EL (cell line): ENCODE measurements around the gene TRA2A.
A peak's percentile ranks its signal among the peaks of the same experiment; 100 is the strongest.
"Not testable (repeated sequence)": the region's sequence is repeated elsewhere in the genome, so short reads cannot be mapped to it uniquely, and the experiment has no call there.

ENCODE experiments used
- DNase-seq: peaks from one replicate; pipeline ENCODE4 v3.0.0-alpha.2; 2016

The TRA2A gene

GRCh38 chr7:23531794-23532489 is at the start of gene TRA2A:
Gene TRA2A (minus strand): TSS chr7:23531981. CDS start chr7:23531824, 157 bp downstream.
- DNase-seq: peak; percentile 94

DNA sequence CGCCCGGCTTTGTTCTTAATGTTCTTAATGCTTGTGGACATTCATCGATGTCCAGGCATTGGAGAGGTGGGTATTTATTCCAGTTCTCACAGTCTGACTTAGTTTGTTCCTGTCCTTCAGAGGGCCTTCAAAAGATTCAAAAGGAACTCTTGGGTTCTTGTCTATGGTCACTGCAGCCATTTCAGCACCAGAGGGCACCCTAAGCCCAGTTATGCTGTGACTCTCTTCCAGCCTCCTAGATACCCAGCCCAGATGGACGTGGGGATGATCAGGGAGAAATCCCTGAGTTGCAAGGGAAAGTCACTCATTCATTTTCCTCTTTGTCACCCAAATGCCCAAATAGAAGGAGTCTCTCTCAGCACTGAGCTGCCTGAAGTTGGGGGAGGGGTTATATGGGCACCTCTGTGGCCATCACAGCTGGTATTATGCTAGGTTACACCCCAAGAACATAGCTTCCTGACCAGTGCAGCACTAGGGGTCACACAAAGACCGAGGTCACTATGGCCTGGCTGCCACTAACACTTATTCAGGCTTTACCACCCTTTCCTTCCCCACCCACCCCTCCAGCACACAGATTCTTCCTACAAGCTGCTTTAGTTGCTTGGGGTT is 38.9 kb upstream of the TRA2A start:
- DNase-seq: peak; percentile 79

GRCh38 chr7:23558303-23558702 is 26.5 kb upstream of the TRA2A start:
- DNase-seq: no peak

GRCh38 chr7:23547662-23548061 is 15.9 kb upstream of the TRA2A start:
- no peak for DNase-seq

GRCh38 chr7:23546897-23547572 is 15.3 kb upstream of the TRA2A start:
- peak; percentile 91 for DNase-seq

- no peak for DNase-seq
Observed at GRCh38 chr7:23545493-23545892, 13.7 kb upstream of the TRA2A start.

DNA sequence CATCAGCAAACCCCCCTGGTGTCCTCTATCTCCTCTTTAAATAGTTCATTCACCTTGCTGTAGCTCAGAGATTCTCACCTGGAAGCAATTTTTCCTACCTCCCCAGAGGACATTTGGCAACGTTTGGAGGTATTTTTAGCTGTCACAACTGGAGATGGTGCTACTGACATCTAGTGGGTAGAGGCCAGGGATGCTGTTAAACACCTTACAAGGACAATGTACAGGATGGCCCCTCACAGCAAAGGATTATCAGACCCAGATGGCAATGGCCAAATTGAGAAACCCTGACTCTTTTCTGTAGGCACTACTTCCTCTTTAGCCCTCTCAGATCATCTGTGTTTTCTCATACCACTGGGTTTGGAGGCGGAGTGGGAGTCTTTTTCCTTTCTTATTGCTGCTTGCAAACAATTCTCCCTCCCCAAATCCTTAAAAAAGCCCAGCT is 13.2 kb upstream of the TRA2A start:
- peak; percentile 39 for DNase-seq

DNA sequence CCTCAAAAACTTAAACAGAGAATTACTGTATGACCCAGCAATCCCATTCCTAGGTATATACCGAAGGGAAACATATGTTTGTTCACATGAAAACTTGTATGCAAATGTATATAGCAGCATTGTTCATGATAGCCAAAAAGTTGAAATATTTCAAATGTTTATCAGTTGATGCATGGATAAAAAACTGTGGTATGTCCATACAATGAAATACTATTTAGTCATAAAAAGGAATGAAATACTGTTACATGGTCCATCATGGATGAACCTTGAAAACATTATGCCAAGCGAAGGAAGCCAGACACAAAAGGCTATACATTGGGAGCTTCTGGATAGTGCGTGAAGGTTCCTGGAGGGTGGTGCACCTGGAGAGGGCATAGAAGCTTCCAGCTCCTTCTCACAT is 11.0 kb upstream of the TRA2A start:
- no peak for DNase-seq

GRCh38 chr7:23539494-23539907 is 7.7 kb upstream of the TRA2A start:
- no peak for DNase-seq

DNA sequence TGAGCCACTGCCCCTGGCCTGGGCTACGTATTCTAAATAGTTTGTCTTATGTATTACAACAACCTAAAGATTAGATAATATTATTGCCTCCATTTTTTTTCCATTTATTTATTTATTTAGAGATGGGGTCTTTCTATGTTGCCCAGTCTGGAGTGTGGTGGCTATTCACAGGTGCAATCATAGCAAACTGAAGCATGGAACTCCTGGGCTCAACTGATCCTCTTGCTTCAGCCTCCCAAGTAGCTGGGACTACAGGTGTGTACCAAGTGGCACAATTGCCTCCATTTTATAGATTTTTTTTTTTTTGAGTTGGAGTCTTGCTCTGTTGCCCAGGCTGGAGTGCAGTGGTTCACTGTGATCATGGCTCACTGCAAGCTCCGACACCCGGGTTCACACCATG is 6.5 kb upstream of the TRA2A start:
- DNase-seq: no peak

DNA sequence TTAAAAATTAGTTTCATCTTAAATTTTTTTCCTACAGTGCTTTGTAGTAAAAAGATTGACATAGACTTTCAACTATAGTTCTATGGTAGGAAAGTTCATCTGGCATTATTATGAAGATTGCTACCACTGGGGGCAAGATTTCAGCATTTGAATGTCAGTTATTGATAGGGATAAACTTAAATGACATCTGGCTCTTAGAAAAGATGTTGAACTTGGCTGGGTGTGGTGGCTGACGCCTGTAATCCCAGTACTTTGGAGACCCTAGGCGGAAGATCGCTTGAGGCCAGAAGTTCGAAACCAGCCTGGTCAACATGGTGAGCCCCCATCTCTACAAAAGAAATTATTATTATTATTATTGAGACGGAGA is 1.4 kb upstream of the TRA2A start:
- DNase-seq: no peak

- no peak for DNase-seq
Observed at GRCh38 chr7:23532490-23533237, 883 bp upstream of the TRA2A start.

GRCh38 chr7:23531050-23531793 is 559 bp downstream of the TRA2A start:
- DNase-seq: peak; percentile 66

DNA sequence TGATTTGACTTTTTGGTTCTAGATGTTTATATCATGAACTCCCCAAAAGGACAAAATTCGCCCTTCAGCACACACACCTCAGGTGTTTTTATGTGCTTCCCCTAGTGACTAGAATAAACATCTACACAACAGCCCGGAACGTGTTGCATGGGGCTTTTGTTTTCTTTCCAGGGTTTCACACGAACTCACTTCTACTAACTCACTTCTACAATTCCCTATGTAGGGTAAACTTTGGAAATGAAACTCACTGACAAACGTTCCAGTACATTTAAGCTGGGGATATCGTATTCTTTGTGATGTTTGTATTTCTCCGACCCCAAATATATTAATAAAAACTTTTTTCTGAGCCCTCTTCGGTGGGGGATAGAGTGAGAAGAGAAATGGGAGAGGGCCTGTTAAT is 1.4 kb downstream of the TRA2A start:
- DNase-seq: peak; percentile 30

GRCh38 chr7:23529262-23529859 is 2.4 kb downstream of the TRA2A start:
- no peak for DNase-seq

- not testable (repeated sequence) for DNase-seq
Observed at GRCh38 chr7:23525611-23526010, 6.2 kb downstream of the TRA2A start.

DNA sequence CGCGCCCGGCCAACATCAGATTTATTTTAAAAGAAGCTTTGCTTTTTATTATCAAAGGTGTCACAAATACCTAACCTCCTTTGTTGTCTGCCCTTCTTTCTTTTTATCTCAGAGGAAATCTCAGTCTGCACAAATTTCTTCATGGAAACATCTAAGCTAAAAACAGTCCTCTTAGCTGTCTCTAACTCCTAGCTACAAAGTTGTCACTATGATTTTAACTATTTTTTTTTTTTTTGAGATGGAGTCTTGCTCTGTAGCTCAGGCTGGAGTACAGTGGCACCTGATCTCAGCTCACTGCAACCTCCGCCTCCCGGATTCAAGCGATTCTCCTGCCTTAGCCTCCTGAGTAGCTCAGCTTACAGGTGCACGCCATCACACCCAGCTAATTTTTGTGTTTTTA is 7.3 kb downstream of the TRA2A start:
- no peak for DNase-seq

DNA sequence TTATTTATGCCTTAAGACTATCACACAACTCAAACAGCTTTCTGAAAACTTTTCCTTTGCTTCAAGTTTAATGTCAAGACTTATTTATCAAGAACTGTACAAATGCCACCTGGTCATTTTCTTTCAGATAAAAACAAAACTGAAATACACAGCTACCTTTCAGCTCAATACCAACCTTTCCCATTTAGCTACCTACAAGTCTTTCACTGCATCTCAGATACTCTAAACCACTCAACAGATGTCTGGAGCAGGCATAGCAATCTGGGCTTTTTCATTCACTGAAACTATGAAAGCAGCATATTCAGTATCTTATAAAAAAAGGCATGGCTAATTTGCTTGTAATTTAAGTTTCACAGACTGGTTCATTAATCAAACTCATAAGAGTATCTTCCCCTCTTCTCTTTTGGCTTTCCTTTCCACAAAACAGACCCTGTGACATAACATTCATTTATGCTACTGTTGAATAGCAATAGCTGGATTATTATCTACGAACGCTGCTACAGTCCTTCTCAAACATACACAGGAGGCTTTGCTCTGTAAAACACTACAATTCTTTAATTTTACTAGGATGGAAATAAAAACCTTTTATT is 8.2 kb downstream of the TRA2A start:
- DNase-seq: no peak

DNA sequence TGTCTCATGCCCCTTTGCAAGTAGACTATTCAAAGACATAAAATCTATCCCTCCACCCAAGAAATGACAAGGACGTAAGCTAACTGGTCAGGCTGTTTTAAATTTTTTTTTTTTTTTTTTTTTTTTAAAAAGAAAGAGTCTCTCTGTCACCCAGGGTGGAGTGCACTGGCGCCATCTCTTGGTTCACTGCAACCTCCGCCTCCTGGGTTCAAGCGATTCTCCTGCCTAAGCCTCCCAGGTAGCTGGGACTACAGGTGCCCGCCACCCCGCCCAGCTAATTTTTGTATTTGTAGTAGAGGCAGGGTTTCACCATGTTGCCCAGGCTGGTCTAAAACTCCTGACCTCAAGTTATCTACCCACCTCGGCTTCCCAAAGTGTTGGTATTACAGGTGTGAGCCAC is 11.2 kb downstream of the TRA2A start:
- no peak for DNase-seq

- DNase-seq: no peak
Observed at GRCh38 chr7:23514755-23515154, 17.0 kb downstream of the TRA2A start.

- DNase-seq: not testable (repeated sequence)
Observed at GRCh38 chr7:23513746-23514145, 18.0 kb downstream of the TRA2A start.

DNA sequence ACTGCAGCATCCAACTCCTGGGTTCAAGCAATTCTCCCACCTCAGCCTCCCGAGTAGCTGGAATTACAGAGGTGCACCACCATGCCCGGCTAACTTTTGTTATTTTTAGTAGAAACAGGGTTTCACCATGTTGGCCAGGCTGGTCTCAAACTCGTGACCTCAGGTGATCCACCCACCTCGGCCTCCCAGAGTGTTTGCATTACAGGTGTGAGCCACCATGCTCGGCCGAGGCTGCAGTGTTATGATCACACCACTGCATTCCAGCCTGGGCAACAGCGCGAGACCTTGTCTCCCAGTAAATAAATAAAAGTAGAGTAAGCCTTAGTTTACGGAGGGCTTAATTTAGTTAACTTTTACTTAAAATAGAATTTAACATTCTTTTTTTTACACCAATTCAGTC is 37.8 kb downstream of the TRA2A start:
- no peak for DNase-seq
